ENCODE data around the gene GALNT17.

The GALNT17 gene

DNA sequence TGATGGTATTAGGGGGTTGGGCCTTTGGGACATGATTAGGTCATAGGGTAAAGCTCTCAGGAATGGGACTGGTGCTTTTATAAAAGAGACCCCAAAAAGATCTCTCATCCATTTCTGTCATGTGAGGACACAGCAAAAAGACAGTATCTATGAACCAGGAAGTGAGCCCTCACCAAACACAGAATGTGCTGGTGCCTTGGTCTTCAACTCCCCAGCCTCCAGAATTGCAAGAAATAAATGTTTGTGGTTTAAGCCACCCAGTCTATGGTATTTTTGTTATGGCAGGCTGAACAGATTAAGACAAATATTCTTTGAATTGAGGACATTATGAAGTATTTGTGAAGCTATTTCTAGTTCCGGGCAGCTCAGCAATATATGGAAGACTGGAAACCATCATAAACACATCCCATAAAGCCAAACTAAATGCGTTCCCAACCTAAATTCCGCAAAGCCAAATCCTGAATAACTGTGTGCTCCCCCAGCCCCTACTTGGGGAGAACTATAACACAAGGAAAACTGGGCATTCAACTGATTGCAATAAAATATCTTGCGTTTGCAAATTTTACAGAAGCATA, 153.7 kb downstream of the GALNT17 start:
- DNase-seq (no peak), ATAC-seq (no peak)

DNA sequence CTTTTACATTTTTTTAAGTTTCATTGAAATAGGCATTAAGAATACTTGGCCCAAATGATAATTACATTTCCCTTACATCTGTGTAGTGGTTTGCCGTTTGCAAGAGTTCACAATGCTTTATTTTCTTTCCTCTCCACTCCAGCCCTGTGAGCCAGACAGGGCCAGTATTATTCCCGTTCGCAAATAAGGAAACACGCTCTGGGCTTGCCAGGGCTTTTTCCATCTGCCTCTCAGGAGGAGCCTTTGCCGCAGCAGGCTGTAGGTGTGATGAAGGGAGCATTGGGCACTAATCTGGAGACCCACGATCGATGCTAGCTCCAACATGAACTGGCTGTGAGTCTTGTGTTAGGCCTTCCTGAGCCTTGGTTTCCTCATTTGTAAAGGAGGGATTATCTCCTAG, 154.4 kb downstream of the GALNT17 start:
- ATAC-seq (no peak), DNase-seq (no peak)

DNA sequence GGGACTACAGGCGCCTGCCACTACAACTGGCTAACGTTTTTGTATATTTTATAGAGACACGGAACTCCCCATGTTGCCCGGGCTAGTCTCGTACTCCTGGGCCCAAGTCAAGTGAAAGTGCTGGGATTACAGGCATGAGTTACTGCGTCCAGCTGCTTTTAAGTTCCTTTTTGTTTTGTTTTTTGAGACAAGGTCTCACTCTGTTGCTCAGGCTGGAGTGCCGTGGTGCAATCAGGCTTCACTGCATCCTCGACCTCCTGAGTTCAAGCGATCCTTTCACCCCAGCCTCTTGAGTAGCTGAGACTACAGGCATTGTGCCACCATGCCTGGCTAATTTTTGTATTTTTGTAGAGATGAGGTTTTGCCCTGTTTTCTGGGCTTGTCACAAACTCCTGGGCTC, 155.0 kb downstream of the GALNT17 start:
- no peak for ATAC-seq
- DNase-seq = no peak

DNA sequence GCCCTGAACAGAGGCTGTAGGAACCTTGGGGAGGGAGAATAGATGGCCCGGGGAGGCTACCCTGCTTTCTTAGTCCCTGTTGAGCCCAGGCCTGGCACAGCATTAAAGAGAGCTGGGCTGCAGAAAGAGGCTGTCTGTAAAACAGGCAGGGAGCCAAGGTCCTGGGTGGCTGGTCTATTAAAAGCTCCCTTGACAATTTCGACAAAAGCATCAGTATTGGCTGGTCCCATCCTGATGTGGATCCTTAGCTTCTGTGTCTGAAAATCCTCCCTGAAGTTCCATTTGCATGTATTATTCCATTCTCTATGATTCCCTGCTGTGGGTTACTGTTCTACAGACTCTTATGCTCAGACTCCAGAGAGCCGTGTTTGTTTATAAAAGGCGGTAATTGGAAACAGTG, 158.5 kb downstream of the GALNT17 start:
- ATAC-seq = no peak
- DNase-seq = no peak

DNA sequence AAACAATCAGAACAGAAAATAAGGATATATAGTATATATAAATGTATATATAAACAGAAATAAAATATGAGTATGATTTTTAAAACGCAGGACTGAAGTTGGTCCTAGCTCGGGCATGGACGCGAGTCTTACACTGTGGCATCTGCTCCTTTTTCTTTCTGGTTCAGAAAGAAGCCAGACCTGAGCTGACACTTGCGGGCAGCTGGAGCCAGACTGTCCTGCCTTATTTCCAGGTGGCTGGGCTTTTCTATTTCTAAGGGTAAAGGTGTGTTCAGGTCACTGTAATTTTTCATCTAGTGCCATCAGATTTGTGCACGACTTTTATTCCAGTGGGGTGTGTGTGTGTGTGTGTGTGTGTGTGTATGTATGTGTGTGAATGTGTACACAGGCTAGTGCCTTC, 166.4 kb downstream of the GALNT17 start:
- no peak for DNase-seq
- no peak for ATAC-seq

DNA sequence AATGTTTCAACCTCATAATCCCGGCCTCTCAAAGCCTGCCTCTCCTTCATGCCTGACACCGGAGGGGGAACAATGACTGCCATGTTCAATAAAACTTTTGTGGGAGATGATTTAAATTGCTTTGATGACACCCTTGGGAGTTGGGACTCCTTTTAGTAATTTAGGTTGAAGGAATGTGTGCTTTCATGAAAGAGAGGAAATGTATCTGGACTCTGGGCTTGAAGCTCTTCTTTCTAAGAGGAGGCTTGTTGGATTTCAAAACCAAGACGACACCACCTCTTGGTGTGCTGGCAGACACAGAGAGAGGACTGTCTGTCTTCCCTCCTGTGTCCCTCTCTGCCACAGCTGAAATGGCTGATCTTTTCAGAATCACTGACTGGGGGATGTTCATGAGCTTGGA, 168.1 kb downstream of the GALNT17 start:
- no peak for ATAC-seq
- DNase-seq = no peak

DNA sequence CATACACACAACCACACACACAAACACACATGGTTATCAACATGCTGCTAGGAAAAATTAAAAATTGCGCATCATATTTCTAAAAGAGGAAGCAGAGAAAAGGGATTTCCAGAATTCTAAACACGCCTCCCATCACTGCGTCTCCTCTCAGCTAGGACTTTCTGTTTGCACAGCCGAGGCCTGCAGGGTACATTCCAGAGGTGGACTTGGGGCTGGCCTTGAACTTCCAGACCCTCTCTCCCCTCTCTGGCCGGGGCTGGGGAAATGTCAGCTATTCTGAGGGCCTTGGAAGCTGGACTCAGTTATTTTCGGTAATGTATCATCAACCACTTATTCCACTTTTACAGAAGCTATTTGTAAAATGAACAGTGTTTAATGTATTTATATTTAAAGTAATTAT, 168.7 kb downstream of the GALNT17 start:
- DNase-seq (no peak), ATAC-seq (no peak)

DNA sequence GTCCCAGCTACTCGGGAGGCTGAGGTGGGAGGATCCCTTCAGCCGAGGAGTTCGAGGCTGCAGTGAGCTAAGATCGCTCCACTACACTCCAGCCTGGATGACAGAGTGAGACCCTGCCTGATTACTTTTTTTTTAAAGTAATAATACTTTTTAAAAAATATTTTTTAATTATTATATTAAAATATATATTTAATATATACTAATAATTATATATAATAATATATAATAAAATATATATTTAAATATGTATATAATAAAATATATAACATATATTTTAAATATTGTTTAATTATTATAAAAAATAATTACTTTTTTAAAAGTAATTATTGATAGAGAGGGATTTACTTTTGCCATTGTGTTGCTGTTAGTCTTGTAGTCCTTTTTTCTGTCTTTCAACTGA, 169.2 kb downstream of the GALNT17 start:
- DNase-seq = no peak
- no peak for ATAC-seq

DNA sequence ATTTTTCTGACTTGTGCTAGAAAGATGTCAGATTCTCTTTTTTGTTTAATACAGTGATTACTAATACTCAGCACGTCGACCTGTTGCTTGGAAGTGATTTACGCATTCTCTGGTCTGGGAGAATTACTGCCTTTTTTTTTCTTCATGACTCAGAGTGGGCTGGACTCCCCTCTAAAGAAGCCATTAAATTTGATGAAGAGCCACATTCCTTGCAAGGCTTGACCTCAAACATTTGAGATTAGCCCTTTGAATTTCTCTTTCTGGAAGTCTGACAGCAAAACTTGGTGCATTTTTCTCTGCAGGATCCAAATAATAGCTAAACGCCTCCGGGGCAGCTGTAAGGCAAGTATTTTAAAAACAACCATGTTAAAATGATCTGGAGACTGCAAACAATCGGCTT, 171.6 kb downstream of the GALNT17 start:
- ATAC-seq = no peak
- DNase-seq = no peak

DNA sequence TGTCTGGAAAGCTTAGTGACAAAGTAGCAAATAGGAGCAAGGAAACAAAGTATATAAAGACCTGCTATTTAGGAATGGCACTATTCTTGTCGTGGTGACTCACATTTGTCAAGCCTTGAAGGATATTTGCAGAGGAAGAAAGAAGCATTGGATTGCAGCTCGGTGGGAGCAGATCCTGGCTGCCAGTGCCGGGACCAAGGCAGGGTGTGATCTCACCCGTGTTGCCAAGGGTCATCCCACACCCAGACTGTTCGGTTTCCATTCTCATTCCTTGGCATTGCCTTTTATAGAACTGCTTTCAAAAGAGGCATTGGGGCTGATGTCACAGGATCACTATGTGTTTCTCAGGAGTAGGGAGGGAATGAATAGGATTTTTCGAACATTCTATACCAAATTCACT, 176.2 kb downstream of the GALNT17 start:
- ATAC-seq (no peak), DNase-seq (no peak)

DNA sequence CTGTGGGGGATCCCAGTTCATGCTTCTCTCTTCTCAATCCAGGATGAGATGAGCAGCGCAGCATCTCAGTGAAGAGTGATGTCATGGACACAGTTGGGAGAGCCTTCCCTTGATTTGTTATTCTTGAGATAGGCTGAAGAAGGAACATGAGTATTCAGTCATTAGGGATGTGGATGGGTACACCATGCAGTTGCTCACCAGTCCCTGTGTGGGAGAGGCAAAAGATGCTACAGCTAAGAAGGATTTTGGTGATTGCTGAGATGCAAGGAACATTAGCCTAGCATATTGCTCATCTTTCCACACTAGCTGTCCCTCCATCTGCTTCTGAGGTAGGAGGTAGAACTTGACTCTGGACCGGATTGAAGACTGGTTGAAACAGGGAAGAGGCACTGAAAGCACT, 179.6 kb downstream of the GALNT17 start:
- no peak for ATAC-seq
- no peak for DNase-seq

DNA sequence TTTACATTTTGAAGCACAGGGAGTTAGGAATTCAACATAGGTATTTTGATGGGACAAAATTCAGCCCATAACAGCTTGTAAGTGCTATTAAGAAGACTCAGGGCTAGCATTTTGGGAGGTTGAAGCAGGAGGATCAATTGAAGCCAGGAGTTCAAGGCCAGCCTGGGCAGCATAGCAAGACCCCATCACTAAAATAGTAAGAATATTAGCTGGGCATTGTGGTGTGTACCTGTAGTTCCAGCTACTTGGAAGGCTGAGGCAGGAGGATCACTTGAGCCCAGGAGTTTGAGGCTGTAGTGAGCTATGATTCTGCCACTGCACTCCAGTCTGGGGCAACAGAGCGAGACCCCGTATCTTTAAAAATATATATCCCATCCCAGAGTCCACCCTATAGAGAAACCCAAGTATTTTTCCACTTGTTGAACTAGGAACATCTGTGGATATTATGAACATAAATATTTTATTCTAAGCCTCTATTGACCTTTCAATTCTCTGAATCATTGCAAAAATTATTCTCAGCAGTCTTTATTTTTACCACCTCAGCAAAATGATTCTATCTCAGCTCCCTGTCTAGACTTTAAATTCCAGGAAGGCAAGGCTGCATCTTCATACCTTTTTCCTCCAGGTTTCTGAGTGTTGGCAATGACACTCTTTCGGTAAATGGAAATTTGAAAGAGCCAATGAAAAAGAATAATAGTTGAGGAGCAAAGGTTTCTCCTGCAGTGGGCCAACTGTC, 181.0 kb downstream of the GALNT17 start:
- DNase-seq (no peak), ATAC-seq (no peak)

DNA sequence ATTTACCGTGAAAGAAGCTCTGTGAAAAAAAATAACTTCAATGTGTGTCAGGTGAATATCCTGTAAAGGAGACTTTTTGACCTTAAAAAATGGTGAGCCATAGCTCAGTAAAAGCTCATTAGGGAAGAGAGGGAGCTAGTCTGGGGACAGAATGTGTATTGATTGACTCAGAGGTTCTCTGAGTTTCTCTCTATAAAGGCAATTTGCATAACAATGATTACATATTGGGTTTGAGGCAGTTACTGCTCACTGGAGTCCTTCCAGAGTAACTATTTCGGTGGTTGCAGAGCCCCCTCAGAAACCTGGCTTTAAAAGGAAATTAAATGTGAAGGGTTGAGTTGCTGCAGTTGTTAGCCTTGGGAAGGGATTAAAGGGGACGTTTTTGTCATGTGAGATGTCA, 181.6 kb downstream of the GALNT17 start:
- ATAC-seq = no peak
- DNase-seq = no peak

DNA sequence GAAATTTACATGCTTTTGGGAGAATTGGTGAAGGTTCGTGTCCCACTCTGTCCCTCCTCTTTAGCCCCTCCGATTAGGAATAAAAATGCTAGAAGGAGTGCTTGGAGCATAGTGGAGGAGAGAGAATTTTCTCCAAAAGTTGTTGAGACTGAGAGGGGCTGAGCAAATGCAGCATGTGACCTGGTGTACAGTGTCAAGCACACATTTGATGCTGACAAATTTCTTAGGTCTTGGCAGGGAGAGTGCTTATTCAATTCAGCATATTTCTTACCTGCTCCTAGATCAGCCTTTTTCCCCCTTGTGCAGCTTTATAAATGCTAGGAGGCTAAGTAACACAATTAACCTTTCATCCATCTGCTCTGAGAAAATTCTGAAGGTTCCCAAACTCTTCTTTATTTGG, 189.0 kb downstream of the GALNT17 start:
- ATAC-seq (no peak), DNase-seq (no peak)

DNA sequence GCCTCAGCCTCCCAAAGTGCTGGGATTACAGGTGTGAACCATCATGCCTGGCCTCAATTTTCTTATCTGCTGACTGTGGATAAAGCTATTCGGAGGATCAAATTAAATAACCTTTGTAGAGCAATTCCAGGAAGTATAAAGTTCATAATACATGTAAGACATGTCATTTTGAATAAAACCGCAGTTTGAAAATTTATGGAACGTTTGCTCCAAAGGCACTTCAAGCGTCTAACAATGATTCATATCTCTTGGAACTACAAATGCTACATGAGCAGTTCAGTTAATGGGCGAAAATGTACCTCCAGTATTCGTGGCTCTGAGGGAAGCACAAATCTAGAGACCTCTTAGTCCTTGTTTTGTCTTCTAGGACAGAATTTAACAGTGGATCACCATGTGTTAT, 190.3 kb downstream of the GALNT17 start:
- DNase-seq = no peak
- ATAC-seq = no peak

DNA sequence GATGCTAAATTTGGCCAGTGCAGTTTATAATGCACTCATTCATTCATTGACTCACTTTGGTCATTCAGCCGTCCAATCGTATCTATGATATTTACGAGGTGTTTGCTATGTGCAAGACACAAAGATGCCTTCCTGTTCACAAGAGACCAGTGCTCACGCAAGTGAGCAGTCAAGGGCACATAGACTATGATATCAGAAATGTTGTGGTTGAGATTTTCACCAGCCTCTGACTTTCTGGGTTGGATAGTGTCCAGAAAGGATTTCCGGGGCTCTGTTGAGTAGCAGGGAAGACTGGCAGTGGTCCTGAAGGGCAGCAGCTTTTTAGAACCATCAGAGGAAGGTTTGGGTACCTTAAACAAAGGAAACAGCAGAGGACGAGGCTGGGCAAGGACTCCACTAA, 191.8 kb downstream of the GALNT17 start:
- DNase-seq = no peak
- ATAC-seq = no peak

DNA sequence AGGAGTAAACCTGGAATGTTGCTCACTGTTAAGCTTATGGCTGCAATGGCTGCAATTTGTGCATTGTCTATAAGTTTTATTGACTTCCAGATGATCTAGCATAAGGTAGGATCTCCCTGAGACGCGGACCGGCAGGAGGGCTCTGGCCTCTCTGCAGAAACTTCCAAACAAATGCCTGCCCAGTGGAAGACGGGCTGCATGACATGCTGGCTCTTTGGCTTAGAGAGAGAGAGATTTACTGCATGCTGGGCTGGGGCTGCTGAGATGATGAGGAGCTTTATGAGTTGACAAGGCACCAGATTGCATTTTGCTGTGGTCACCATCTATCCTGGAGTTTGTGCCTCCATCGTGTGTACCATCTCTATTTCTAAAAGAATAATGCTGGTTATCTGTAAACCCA, 193.2 kb downstream of the GALNT17 start:
- ATAC-seq (no peak), DNase-seq (no peak)

DNA sequence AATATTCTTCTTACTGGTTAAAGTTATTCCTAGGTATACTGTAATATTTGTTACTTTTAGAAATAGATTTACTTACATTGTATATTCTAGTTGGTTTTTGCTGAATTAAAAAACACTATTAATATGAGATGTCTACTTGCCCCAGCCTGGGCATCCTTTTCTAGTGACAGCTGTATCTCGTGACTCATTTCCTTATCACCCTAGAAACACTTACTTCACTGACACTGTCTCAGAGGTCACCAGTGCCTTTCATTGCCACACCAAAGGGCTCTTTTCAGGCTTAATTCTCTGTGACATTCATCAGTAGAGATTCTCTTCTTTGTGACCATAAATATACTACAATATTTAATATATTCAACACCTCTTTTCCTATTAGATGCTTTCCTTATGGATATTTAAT, 194.7 kb downstream of the GALNT17 start:
- ATAC-seq = no peak

DNA sequence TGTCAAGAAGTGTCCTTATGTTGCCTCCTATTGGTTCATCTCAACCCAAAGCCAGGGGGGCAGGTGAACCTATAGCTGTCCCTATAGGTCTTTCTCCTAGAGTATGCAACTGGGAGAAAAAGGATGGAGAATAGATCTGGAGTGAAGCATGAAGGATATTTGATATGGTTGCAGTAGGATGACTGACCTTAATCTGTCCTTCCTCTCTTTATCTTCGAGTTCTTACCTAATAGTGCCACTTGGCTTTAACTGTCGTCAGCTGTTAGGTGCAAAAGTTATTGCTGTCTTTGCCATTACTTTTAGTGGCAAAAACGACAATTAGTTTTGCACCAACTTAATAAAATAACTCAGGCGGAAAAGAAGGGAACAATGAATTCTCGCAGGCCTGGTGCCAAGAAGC, 196.0 kb downstream of the GALNT17 start:
- ATAC-seq (no peak), DNase-seq (no peak)

More for the DNA sequence above, 194.7 kb downstream of the GALNT17 start:
- no peak for DNase-seq

DNA sequence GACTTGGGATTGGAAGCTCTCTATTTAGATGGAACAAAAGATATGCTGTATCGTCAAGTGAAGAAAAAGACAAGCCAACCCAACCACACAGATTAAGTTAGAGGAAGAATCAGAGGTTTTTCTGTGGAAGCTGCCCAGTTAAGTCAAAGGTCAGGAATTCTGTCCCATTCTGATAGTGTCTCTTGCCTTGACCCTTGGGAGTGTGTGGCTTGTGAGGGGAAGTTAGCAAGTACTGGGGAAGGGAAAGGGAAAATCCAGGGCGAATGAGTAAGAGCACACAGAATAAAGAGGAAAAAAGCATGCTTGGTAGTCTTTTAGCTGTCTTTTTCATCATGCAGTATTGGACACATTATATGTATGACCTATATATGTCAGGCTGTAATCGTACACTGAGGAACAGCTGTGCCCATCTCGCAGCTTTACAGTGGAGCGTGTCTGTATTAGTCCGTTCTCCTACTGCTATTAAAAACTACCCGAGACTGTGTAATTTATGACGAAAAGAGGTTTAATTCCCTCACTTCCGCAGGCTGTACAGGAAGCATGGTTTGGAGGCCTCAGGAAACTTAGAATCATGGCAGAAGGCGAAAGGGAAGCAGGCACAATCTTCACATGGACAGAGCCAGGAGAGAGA, 197.2 kb downstream of the GALNT17 start:
- ATAC-seq (no peak), DNase-seq (no peak)

DNA sequence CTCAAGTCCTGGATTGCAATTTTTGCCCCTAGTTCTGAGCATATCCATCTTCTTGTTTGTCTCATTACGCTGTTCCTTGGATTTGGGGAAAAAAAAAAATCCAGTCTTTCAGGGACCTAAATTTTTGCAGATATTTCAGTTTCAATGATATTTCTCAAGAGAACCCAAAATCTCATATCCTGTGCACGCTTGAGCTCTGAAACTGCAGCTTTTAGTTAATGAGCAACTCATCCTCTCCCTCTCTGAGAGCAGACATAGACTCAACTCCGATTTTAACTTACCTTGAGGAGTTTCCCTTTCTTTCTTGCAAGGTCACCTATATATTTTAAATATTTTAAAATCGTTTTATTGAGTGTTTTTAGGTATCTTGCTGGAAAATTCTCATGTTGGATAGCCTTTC, 200.3 kb downstream of the GALNT17 start:
- DNase-seq = no peak
- no peak for ATAC-seq

DNA sequence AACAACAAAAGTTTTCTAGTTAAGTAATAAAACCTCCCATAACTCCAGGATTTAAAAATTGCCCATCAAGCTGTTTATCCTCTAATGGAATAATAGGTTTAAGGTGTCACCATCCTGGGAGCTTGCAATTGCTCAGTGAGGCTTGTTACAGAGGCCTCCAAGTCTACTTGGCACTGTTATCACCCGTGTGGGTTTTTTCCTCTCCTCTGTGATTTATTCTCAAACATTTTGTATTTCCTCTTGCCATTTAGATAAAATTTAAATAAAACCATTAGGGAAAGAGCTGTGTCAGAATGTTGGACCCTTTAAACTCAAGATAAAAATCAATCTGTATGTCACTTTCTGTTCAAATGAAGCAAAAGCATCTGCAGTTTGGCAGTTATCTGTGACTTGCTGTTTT, 202.6 kb downstream of the GALNT17 start:
- no peak for DNase-seq
- ATAC-seq = no peak

DNA sequence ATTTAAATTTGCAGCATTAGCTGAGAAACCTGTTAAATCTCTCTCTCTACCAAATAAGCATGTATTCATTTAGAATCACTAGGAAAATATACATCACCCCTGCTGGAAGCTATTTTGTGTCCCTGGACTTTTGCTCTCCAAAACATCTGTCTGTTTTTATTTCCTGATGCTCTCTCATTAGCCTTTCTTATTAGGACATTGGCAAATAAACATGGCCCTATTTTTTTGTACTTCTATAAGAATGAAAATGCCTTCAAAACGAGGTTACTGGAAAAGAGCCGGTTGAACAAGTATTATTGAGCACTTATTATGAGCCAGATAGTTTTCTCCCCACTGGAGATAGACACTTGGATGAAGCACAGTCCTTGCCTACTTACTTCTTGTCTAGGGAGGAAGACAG, 206.9 kb downstream of the GALNT17 start:
- DNase-seq (no peak), ATAC-seq (no peak)

DNA sequence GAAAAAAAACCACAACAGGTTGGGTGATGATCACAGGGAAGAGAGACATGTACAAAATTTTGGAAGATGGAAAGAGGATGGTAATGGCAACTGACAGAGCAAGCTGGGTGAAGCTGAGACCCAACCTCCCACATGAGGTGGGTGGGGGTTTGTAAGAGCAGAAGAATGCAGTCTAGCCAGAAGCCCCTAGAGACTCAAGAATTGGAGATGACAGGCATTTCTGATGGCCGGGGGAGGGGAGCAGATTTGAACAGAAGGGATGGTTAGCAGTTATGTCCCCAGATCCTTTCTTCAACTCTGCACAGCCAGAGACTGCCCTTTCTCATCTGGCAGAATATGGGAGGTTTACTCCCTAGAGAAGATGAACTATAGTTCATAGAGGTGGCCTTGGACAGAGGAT, 208.0 kb downstream of the GALNT17 start:
- ATAC-seq (no peak), DNase-seq (no peak)

All from stimulated activated naive CD8-positive, alpha-beta T cell treated with anti-CD3 and anti-CD28 coated beads, Interleukin-15, Interleukin-2, amounts not matched to agents 100 U/mL and 50 U/mL, for 24 hours (primary cell).